GM18505 (cell line): Measurements from ENCODE around the gene PPP2R1B.
"Not testable (repeated sequence)": the region's sequence is repeated elsewhere in the genome, so short reads cannot be mapped to it uniquely, and the experiment has no call there.

ENCODE experiments used
- ATAC-seq: cut with Tn5 transposase; IDR thresholded peaks from one replicate; pipeline ENCODE4 v1.9.1; 2021; ENCODE audit not compliant: unreplicated experiment
- POLR2A ChIP-seq: IDR thresholded peaks from 4 replicates; pipeline ENCODE4 v1.6.1; 2011; ENCODE audit warnings: borderline replicate concordance; ENCODE audit not compliant: insufficient read depth, insufficient read length; ENCODE audit errors: extremely low read depth

PPP2R1B gene

GRCh38 chr11:111776398-111777093 lies 10.4 kb upstream of the PPP2R1B start:
- no peak for TF ChIP-seq POLR2A
- ATAC-seq = peak; percentile 92

DNA sequence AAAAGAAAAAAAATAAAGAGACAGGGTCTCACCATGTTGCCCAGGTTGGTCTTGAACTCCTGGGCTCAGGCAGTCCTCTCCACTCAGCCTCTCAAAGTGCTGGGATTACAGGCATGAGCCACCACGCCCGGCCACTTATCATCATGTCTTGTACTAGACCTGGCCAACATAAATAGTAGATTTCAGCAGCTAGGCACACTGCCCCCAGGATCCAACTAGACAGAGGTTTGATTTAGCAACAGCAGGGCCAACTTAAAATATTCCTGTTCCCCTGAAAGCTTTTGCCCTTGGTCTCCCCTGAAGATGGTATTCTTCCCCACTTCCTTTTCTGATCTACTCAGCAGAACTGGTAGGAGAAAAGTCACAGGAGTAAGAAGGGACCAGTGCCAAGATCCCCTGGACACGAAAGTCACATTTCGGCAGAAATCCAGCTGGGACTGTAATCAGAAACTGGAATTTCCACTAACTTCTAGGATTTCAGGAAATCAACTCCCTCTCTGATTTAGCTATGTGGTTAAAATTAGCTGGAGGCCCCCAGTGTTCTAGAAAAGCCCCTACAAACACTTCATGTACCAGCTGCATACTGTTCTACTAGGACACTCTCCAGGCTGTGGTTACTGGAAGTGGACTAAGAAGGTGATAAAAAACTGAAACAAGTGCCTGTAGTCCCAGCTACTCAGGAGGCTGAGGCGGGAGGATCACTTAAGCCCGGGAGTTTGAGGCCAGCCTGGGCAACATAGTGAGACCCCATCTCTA lies 8.9 kb upstream of the PPP2R1B start:
- no peak for ATAC-seq
- TF ChIP-seq POLR2A = no peak

- TF ChIP-seq POLR2A = no peak
- no peak for ATAC-seq
Measured at GRCh38 chr11:111772535-111772934, 6.3 kb upstream of the PPP2R1B start.

DNA sequence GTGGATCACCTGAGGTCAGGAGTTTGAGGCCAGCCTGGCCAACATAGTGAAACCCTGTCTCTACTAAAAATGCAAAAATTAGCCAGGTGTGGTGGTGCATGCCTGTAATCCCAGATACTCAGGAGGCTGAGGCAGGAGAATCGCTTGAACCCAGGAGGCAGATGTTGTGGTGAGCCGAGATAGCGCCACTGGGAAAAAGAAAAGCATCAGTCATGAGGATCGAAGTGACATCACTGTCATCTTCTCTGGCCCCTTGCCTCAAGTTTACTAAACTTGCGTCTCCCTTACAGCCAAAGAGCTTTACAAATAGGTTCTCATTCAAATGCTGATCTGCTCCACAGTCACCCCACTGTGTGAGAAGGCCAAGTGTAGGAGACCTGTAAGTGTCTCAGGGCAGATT lies 5.0 kb upstream of the PPP2R1B start:
- not testable (repeated sequence) for ATAC-seq

DNA sequence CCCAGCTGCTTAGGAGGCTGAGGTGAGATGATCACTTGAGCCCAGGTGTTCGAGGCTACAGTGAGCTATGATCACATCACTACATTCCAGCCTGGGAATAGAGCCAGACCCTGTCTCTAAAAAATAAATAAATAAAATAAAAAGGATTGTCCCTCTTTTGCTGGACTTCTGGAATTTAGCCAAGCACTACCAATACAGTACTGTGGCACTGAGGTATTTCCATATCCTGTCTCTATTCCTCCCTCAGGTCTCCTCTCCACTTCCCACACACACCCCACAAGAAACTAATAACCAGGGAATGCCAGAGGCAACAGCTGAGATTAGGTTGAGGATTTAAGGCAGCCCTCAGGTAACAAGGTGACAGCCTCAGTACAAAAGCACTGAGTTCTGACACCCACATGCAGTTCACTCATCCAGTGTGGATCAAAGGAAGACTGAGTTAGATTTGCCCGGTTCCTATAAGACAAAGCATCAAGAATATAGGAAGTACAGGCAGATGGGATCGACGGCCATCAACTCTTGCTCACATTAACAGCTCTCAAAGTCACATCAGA lies 4.5 kb upstream of the PPP2R1B start:
- ATAC-seq = no peak
- no peak for TF ChIP-seq POLR2A

DNA sequence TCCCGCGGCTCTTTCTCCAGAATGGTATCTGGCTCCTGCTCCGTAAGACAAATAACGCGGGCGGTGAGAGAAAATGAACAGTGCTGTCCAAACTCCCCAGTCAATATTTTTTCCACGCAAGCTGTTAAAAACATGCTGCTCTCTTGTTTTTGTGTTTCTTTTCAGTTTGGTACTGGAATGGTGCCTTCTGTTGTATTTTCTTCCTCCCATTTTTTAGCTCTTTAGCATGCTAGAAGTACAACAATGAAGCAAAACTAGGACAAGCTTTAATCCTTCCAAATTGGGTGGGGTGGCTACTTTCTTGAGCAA lies 599 bp upstream of the PPP2R1B start:
- TF ChIP-seq POLR2A = no peak
- no peak for ATAC-seq

DNA sequence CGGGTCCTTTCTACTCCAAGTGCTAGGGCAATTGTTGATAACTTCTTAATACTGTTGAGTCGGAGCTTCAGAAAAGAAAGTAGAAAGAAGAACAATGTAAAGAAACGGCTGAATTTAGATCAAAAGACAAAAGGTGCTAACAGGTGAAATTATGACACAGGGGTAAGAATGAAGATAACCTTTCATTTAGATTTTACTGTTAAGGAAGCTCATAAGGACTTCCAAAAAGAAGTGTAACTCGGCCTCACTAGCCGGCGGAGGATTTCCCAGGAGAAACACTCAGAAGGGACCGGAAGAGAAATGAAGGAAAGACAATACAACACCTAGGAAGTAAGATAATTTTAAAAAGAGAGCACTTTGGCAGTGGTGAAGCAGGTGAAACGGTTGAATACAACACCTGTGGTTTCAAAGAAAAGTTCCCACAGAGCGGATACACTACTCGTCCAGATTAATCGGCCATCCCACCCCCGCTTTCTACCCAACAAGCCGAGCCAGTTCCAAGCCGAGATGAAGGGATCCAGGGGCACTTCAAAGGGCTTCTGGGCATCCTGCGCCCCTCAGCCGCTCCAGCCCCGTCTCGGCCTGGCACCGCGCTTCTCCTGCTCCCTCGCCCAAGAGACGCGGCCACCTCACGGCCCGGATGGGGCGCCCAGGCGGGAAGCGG lies 737 bp downstream of the PPP2R1B start:
- peak; percentile 36 for ATAC-seq
- TF ChIP-seq POLR2A = no peak

DNA sequence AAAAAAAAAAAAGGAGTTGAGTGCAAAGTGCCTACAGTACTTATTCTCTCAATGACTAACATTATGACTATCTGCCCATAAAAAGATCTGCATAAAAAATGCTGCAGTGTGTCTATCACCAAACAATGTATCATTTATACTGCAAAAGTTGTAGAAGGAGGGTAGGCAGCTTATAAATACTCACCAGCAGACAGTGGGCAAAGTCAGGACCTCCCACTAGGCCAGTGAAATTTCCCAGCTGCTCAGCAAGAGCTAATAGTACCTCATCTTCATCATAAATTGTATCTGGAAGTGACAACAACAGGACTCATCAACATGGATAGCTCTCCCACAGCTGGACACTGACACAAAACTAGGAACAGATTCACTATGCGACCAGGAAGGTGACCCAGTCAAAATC lies 1.6 kb downstream of the PPP2R1B start:
- no peak for ATAC-seq
- no peak for TF ChIP-seq POLR2A

DNA sequence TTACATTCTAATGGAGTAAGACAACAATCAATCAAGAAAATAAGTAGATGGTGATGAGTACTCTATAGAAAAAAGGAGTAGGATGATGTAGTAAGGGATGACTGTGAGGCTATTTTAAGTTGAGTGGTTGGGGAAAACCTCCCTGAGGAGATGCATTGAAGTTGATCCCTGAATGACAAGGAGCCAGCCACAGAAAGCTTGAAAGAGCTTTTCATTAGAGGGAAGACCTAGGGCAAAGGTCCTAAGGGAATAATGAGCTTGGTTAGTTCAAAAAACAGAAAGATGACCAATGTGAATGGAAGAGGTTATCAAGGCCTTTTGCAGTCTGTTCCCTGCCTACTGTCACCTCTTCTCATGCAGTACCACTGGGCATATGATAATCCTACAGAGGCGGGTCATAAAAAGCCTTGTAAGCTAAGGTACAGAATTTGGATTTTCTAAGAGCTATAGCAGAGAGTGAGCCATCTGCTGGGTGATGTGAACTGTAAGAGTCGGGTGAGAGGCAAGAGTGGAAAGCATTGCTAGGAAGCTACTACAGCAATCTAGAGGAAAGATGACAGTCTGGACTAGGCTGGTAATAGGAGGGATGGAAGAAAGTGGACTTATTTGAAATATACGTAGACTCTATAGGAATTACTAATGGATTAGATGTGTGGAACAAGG lies 3.1 kb downstream of the PPP2R1B start:
- no peak for TF ChIP-seq POLR2A

GRCh38 chr11:111762526-111762925 lies 3.7 kb downstream of the PPP2R1B start:
- ATAC-seq = no peak
- no peak for TF ChIP-seq POLR2A

More for the DNA sequence above, 3.1 kb downstream of the PPP2R1B start:
- ATAC-seq = no peak

GRCh38 chr11:111761036-111761435 lies 5.2 kb downstream of the PPP2R1B start:
- no peak for TF ChIP-seq POLR2A
- no peak for ATAC-seq

DNA sequence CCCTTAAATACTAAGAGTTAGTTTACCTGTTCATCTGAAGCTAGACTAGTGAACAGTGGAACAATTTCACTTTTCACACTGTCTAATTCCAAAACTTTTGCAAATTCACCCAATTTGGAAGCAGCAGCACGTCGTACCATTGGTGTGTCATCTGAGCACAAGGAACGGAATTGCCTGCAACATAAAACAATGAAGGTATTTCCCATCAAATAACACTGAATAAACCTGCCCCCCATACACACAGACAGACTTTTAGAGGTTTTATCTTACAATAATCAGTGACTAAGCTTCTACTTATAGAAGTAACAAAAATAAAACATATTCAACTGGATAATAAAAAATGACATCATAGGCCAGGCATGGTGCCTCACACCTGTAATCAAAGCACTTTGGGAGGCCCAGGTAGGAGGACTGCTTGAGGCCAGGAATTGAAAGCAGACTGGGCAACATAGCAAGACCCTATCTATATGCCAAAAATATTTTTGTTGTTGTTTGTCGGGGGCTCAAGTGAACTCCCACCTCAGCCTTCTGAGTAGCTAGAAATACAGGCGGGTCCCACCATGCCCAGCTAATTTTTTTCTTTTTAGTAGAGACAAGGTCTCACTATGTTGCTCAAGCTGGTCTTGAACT lies 6.3 kb downstream of the PPP2R1B start:
- no peak for TF ChIP-seq POLR2A

GRCh38 chr11:111759376-111759775 lies 6.8 kb downstream of the PPP2R1B start:
- TF ChIP-seq POLR2A = no peak
- no peak for ATAC-seq

More for the DNA sequence above, 6.3 kb downstream of the PPP2R1B start:
- ATAC-seq = no peak
